Tongue (tissue), 2 donors: ENCODE data around the gene ATXN1. TPM values are rescaled to one million over a fixed set of nuclear protein-coding genes. Genes with fewer than 3 reads are reported as not detected.
"Not testable (repeated sequence)": the region's sequence is repeated elsewhere in the genome, so short reads cannot be mapped to it uniquely, and the experiment has no call there.

Experiments
- DNase-seq: peaks from one replicate; pipeline ENCODE4 v3.0.0-alpha.2; 2015
- total RNA-seq: library from RNA; depleted of rRNA; stranded (reverse); fragments of >200 nt; gene quantifications from one replicate; pipeline ENCODE4 v1.2.3, GENCODE V29; 2014

ATXN1 gene
- total RNA-seq, 1 donor from 2014 or later = 52.0 TPM

- no peak for DNase-seq
These were observed 116.6 kb downstream of the ATXN1 start for GRCh38 chr6:16644540-16645250.

GRCh38 chr6:16639684-16640480 lies 121.4 kb downstream of the ATXN1 start:
- no peak for DNase-seq

GRCh38 chr6:16637635-16638034 lies 123.6 kb downstream of the ATXN1 start:
- DNase-seq = no peak

- no peak for DNase-seq
These were observed 125.3 kb downstream of the ATXN1 start for GRCh38 chr6:16635810-16636602.

- no peak for DNase-seq
These were observed 125.9 kb downstream of the ATXN1 start for GRCh38 chr6:16635291-16635809.

- no peak for DNase-seq
These were observed 126.4 kb downstream of the ATXN1 start for GRCh38 chr6:16634855-16635254.

GRCh38 chr6:16633961-16634360 lies 127.3 kb downstream of the ATXN1 start:
- DNase-seq = no peak

GRCh38 chr6:16633465-16633864 lies 127.8 kb downstream of the ATXN1 start:
- DNase-seq = no peak

GRCh38 chr6:16632101-16632500 lies 129.2 kb downstream of the ATXN1 start:
- no peak for DNase-seq

GRCh38 chr6:16630026-16630643 lies 131.1 kb downstream of the ATXN1 start:
- DNase-seq = no peak

- DNase-seq = not testable (repeated sequence)
These were observed 132.7 kb downstream of the ATXN1 start for GRCh38 chr6:16628580-16628979.

- DNase-seq = no peak
These were observed 134.6 kb downstream of the ATXN1 start for GRCh38 chr6:16626650-16627049.

GRCh38 chr6:16625291-16626265 lies 135.7 kb downstream of the ATXN1 start:
- no peak for DNase-seq

- DNase-seq = no peak
These were observed 136.5 kb downstream of the ATXN1 start for GRCh38 chr6:16624636-16625290.

GRCh38 chr6:16623731-16624130 lies 137.5 kb downstream of the ATXN1 start:
- no peak for DNase-seq

- DNase-seq = no peak
These were observed 138.1 kb downstream of the ATXN1 start for GRCh38 chr6:16623029-16623653.

GRCh38 chr6:16622193-16622592 lies 139.1 kb downstream of the ATXN1 start:
- DNase-seq = no peak

- DNase-seq = no peak
These were observed 140.3 kb downstream of the ATXN1 start for GRCh38 chr6:16621002-16621401.

GRCh38 chr6:16619777-16620176 lies 141.5 kb downstream of the ATXN1 start:
- DNase-seq = no peak

- peak; percentile 12 for DNase-seq
These were observed 142.3 kb downstream of the ATXN1 start for GRCh38 chr6:16618962-16619361.
